ENCODE data around the gene SCEL. TPM values are rescaled to one million over a fixed set of nuclear protein-coding genes. Genes with fewer than 3 reads are reported as not detected.

SCEL gene
- total and polyA plus RNA-seq, 2 donors (not counting 3 experiments of a cell fraction or from before 2014, with no cell fraction given): not detected

DNA sequence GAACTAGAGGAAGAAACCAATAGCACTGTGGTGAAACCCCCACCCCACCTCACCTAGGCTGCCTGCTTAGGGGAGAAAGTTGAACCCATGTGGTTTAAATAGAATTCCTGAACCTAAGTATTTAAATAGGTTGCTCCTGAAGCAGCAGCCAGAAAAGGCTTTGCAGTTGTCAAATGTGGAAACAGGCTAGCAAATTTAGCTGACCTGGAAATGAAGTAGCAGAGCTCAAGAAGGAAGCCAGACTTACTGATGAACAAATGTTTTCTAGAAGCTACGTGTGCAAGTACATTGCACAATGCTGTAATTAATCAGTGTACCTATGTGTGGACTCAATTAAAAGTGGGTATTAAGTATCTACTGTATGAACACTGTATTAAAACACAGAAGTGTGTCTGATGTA lies 61.3 kb downstream of the SCEL start:
- intact Hi-C loops (cut with micrococcal nuclease): no loop called here
- CTCF ChIA-PET: no interaction called here

More for the DNA sequence above, 61.3 kb downstream of the SCEL start:
- BruUV-seq (replicated peaks): no TSS peak
- Histone ChIP-seq H3K27me3 (ENCODE audit: control insufficient read depth in 2 of 2, insufficient read depth in 2 of 2, low read length in 2 of 2) (peaks cover 0 to 8% of the 10 kb centered on the region in 2 experiments), H3K27ac (ENCODE audit: insufficient read depth, low read depth, low read length) (no peak overlapping the region), H3K79me2 (ENCODE audit: control insufficient read depth, insufficient read depth, low read length) (no peaks in the 10 kb centered on the region), H4K20me1 (replicated peaks; ENCODE audit: control insufficient read depth, extremely low read depth, insufficient read depth, low read length) (no peaks in the 10 kb centered on the region), H3K4me2 (ENCODE audit: insufficient read depth, low read length) (no peak overlapping the region), H3K36me3 (ENCODE audit: control insufficient read depth in 2 of 2, extremely low read depth in 1 of 2, insufficient read depth in 2 of 2, low read length in 2 of 2) (no peaks in the 10 kb centered on the region), H3K4me3 (replicated peaks in 1 of 3; ENCODE audit: insufficient read depth in 1 of 3, low read depth in 1 of 3, low read length in 3 of 3) (no peak overlapping the region), H3K9me3 (replicated peaks; ENCODE audit: control insufficient read depth, insufficient read depth, low read length) (no peaks in the 10 kb centered on the region), H2AFZ (ENCODE audit: low read depth, low read length) (no peak overlapping the region), H3K9ac (replicated peaks; ENCODE audit: extremely low read depth, insufficient read depth, low read length) (no peak overlapping the region), H3K9me1 (replicated peaks; ENCODE audit: control insufficient read depth, extremely low read depth, insufficient read depth, low read length) (no peaks in the 10 kb centered on the region), H3K4me1 (ENCODE audit: control insufficient read depth, extremely low read depth, insufficient read depth, low read length) (no peaks in the 10 kb centered on the region)
- dilution Hi-C loops (cut with MboI; ENCODE audit: extremely low pct_ligation_motif_present, low sequenced_read_pairs): no loop called here
- DNase-seq (ENCODE audit: low read depth, low spot score): no peak
- TF ChIP-seq, protein P1, sequence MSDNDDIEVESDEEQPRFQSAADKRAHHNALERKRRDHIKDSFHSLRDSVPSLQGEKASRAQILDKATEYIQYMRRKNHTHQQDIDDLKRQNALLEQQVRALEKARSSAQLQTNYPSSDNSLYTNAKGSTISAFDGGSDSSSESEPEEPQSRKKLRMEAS (IDR thresholded peaks at IDR 0.05; ENCODE audit: insufficient read depth, insufficient read length): no peak
- TF ChIP-seq POLR2AphosphoS5 (IDR thresholded peaks at IDR 0.05; ENCODE audit: insufficient read depth, low read depth, low read length): no peak
- TF ChIP-seq GATA2 (IDR thresholded peaks at IDR 0.05; ENCODE audit: insufficient read depth, insufficient read length, low read depth, low read length): no peak
- no peak for TF ChIP-seq MYC (IDR thresholded peaks at IDR 0.05; ENCODE audit: low read depth, low read length)
- no peak for TF ChIP-seq JUN (IDR thresholded peaks at IDR 0.05; ENCODE audit: borderline replicate concordance, insufficient read depth, insufficient read length, low read depth)
- no peak for TF ChIP-seq FOS (IDR thresholded peaks at IDR 0.05; ENCODE audit: borderline replicate concordance, insufficient read depth, low read length)
- TF ChIP-seq POLR2A (IDR thresholded peaks at IDR 0.05; ENCODE audit: low read depth, low read length): no peak
- TF ChIP-seq EZH2 (IDR thresholded peaks at IDR 0.05; ENCODE audit: borderline replicate concordance, low read depth, low read length, severe bottlenecking): no peak
- TF ChIP-seq, protein P2, sequence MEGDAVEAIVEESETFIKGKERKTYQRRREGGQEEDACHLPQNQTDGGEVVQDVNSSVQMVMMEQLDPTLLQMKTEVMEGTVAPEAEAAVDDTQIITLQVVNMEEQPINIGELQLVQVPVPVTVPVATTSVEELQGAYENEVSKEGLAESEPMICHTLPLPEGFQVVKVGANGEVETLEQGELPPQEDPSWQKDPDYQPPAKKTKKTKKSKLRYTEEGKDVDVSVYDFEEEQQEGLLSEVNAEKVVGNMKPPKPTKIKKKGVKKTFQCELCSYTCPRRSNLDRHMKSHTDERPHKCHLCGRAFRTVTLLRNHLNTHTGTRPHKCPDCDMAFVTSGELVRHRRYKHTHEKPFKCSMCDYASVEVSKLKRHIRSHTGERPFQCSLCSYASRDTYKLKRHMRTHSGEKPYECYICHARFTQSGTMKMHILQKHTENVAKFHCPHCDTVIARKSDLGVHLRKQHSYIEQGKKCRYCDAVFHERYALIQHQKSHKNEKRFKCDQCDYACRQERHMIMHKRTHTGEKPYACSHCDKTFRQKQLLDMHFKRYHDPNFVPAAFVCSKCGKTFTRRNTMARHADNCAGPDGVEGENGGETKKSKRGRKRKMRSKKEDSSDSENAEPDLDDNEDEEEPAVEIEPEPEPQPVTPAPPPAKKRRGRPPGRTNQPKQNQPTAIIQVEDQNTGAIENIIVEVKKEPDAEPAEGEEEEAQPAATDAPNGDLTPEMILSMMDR (IDR thresholded peaks at IDR 0.05; ENCODE audit: extremely low read depth in 1 of 2, insufficient read depth in 1 of 2, low read depth in 1 of 2, low read length in 2 of 2): no peak
- POLR2A ChIA-PET: no interaction called here
- FAIRE-seq: no peak

Measured in endothelial cell of umbilical vein (primary cell).